Epithelial cell of esophagus (primary cell): Measurements from ENCODE around the gene TNFRSF18.

Experiments
- DNase-seq: peaks from one replicate; pipeline ENCODE4 v3.0.0; 2010; ENCODE audit warnings: low read depth
- H3K4me3 ChIP-seq: 2 replicates; pipeline ENCODE4 v1.5.1; 2011; ENCODE audit warnings: mild to moderate bottlenecking, low read length, control low read depth
- TF ChIP-seq, protein P1 (sequence below): IDR thresholded peaks from 2 replicates; pipeline ENCODE4 v1.5.1; 2011; ENCODE audit warnings: low read depth, mild to moderate bottlenecking, low read length, control low read depth, inconsistent platforms; ENCODE audit not compliant: insufficient read depth; ENCODE audit errors: missing control alignments

The TNFRSF18 gene

DNA sequence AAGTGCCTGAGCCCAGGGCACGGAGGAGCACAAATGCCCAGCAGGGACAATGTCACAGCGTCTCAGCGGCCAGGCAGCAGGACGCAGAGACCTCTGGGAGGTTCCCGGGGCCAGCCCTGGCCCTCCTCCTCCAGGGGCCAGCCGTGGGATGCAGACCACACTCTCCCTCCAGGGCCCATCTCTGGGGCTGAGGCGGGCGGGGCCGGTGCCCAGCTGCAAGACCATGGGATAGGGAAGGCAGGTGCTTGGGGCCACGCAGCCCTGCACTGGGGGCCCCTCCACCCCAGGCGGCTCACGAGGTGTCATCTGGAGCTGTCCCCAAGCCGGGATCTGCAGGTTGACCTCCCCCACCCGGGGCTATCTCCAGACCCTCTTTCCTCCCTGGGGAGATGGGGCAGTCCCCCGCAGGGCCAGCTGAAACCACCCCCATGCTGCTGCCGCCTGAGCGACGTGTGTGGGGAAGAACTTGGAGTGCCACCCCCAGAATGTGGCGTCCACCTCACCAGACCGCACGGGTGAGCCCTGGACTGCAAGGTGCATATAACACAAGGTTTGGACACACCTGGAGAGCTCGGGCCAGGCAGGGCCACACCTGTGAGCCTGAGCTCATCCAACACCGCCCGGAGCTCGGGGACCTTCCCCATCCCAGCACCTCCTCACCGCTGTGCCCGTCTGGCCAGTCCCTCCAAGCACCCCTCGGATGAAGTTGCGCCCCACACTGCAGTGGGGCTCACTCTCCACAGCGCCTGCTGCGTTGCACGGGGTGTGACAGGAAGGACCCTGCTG is 36.8 kb downstream of the TNFRSF18 start:
- H3K4me3 ChIP-seq, result no peak overlapping the region
- TF ChIP-seq, protein P1, sequence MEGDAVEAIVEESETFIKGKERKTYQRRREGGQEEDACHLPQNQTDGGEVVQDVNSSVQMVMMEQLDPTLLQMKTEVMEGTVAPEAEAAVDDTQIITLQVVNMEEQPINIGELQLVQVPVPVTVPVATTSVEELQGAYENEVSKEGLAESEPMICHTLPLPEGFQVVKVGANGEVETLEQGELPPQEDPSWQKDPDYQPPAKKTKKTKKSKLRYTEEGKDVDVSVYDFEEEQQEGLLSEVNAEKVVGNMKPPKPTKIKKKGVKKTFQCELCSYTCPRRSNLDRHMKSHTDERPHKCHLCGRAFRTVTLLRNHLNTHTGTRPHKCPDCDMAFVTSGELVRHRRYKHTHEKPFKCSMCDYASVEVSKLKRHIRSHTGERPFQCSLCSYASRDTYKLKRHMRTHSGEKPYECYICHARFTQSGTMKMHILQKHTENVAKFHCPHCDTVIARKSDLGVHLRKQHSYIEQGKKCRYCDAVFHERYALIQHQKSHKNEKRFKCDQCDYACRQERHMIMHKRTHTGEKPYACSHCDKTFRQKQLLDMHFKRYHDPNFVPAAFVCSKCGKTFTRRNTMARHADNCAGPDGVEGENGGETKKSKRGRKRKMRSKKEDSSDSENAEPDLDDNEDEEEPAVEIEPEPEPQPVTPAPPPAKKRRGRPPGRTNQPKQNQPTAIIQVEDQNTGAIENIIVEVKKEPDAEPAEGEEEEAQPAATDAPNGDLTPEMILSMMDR, result no peak

DNA sequence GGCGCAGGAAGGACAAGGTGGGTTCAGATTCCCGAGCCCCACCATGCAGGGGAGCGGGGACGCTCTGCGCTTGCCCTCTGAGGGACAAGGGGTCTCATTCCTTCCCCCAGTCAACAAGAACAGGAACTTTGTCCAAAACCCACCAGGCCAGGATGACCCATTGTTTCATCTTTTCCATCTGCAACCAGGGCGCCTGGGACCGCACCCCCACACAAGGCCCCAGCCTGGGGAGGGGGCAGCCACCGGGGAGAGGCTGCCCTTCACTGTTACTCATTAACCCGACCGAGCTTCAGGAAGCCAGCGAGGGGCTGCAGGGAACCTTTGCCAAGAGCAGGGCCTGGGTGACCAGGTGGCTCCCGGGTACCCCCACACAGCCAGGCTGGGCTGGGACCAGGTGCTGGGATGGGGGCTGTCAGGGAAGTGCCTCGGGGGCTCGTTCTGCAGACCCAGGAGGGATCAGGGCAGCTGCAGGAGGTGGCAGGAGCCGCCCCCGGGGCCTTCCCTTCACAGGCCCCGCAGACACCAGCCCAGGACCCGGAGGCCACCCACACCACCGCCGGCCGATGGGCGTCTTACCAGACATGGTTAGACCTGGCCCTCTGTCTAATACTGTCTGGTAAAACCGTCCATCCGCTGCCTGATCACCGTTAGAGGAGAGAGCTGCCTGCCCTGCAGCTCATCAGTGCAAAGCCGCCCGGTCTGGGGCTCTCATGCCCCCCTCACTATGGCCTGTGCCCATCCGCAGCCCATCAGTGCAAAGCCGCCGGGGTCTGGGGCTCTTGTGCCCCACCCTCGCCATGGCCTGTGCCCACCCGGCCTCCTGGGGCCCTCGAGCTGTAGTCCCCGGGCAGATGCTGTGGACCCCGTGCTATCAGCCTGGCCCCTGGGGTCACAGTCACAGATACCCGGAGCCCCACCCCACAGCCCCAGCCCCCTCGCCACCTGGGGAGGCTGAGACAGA is 37.7 kb downstream of the TNFRSF18 start:
- TF ChIP-seq, protein P1, result no peak
- no peak for DNase-seq

More for the DNA sequence above, 36.8 kb downstream of the TNFRSF18 start:
- DNase-seq, result no peak

DNA sequence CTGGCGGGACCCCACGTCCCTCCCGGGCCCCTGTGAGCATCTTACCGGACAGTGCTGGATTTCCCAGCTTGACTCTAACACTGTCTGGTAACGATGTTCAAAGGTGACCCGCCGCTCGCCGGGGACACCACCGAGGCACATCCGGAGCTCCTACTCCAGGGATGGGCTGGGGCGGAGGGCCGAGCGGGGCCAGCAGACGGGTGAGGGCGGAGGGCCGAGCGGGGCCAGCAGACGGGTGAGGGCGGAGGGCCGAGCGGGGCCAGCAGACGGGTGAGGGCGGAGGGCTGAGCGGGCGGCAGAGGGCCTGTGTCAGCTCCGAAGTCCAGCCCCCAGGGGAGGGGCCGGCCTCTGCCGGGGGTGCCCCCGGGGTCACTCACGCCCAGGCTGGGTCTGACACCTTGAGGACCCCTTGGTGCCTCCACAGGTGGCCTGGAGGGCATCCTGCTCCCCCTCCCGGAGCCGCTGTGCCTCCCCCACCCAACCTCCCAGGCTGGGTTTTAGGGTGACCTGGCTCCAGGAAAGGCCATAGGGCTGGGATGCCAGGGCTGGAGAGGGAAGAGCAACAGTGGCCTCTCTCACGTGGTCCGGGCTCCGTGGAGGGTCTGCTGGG is 38.4 kb downstream of the TNFRSF18 start:
- DNase-seq, result no peak
- TF ChIP-seq, protein P1, result no peak
- no peak overlapping the region for H3K4me3 ChIP-seq

More for the DNA sequence above, 37.7 kb downstream of the TNFRSF18 start:
- no peak overlapping the region for H3K4me3 ChIP-seq

DNA sequence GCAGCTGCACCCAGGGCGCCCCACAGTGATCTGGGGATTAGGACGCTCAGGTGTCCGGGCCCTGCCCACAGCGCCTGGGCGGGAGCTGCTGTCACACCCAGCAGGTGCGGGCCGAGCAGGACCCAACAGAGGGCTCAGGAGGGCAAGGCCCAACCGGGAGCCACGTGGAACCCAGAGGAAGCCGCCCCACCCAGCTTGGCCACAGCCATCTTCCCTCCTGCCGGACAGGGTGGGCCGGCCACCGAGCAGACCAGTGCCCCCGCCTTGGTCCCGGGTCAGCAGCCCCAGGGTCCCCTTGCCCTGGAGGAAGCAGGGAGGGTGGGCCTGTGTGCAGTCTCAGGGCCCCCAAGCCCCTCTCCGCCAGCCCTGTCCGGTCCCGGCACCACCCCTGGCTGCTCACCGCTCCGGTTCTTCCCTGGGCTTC is 39.0 kb downstream of the TNFRSF18 start:
- TF ChIP-seq, protein P1, result no peak
- DNase-seq, result no peak
- no peak overlapping the region for H3K4me3 ChIP-seq

DNA sequence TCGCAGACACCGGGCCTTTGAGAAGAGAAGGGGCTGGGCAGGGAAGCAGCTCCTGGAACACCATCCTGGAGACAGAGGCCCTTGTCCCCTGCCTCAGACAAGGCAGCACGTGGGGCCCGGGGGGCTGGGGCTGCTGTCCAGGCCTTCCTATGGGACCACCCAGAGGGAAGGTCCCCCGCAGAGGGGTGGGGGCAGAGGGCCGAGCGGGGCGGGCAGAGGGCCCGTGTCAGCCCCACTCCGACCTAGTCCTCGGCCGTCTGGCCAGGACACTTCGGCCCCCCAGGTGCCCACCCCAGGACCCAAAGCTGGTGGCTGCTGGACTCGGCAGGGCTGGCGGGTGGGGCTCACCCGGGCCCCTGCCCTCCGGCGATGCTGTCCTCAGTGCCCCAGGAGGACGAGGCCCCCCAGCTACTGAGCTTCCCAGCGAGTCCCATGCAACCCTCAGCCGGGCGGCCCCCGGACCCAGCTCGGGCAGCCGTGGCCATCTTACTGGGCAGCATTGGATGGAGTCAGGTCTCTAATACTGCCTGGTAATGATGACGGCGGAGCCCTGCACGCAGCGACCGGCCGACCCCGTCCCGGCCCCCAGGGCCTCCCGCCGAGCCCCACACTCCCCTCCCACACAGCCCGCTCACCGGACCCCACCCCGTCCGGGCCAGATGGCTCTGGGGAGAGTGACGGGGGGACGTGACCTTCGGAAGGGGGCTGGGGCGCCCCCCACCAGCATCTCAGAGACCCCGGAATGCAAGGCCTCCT is 39.6 kb downstream of the TNFRSF18 start:
- no peak overlapping the region for H3K4me3 ChIP-seq
- no peak for DNase-seq
- TF ChIP-seq, protein P1, result no peak

DNA sequence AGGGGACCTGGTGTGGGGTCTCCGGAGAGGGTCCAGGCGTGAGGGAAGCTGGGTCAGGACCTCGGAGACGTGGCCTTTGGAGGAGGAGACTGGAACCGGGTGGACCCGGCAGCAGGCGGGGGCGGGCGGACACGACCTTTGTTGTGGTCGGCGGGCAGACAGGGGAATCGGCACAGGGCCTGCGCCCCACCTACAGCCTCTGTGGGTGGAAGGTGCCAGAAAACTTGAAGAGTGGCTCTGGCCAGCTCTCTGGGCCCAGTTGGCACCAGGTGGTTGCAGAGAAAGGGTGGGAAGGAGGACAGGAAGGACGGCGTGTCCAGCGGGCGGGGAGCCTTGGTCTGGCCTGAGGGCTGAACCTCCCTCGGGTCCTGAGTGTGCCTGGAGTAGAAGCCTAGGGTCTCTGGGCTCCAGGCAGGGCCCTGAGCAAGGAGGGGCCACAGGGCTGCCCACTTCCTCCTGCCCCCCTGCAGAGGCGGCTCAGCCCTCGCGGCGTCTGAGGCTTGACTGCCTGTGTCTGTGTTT is 40.4 kb downstream of the TNFRSF18 start:
- TF ChIP-seq, protein P1, result no peak
- peak overlapping the region; percentile 86 for H3K4me3 ChIP-seq
- DNase-seq, result no peak
